Stimulated activated effector memory CD8-positive, alpha-beta T cell treated with anti-CD3 and anti-CD28 coated beads, Interleukin-12 subunit alpha, Interleukin-12 subunit beta, amount 100 ng/mL, for 72 hours (primary cell): ENCODE measurements around the gene CPSF3.
"Not testable (repeated sequence)": the region's sequence is repeated elsewhere in the genome, so short reads cannot be mapped to it uniquely, and the experiment has no call there.

Experiments
- ATAC-seq: fragments of 150-1000 bp; cut with Tn5 transposase; 2 replicates; pipeline ENCODE4 v1.10.0; 2021
- DNase-seq, 2 donors: peaks; one replicate each; pipeline ENCODE4 v3.0.0; 2021 to 2022; ENCODE audit warnings: low spot score in 2 of 2
- H3K27ac Mint-ChIP-seq: one replicate; pipeline ENCODE4 v1.8.0; 2022; ENCODE audit warnings: mild to moderate bottlenecking, mixed read lengths
- H3K36me3 Mint-ChIP-seq: one replicate; pipeline ENCODE4 v1.8.0; 2022; ENCODE audit warnings: mild to moderate bottlenecking, mixed read lengths
- H3K4me1 Mint-ChIP-seq: one replicate; pipeline ENCODE4 v1.8.0; 2022; ENCODE audit warnings: mixed read lengths
- H3K4me3 Mint-ChIP-seq: one replicate; pipeline ENCODE4 v1.8.0; 2022; ENCODE audit warnings: mild to moderate bottlenecking, mixed read lengths
- H3K9me3 Mint-ChIP-seq: one replicate; pipeline ENCODE4 v1.8.0; 2022; ENCODE audit warnings: mixed read lengths

The CPSF3 gene

GRCh38 chr2:9490789-9491188 is 67.3 kb downstream of the CPSF3 start:
- H3K4me3 Mint-ChIP-seq = no peak overlapping the region
- H3K27ac Mint-ChIP-seq = peak overlapping the region; percentile 34
- no peak for DNase-seq
- peaks cover 100% of the 10 kb centered on the region for H3K36me3 Mint-ChIP-seq
- H3K9me3 Mint-ChIP-seq = no peaks in the 10 kb centered on the region
- peaks cover 36% of the 10 kb centered on the region for H3K4me1 Mint-ChIP-seq
- no peak for ATAC-seq

DNA sequence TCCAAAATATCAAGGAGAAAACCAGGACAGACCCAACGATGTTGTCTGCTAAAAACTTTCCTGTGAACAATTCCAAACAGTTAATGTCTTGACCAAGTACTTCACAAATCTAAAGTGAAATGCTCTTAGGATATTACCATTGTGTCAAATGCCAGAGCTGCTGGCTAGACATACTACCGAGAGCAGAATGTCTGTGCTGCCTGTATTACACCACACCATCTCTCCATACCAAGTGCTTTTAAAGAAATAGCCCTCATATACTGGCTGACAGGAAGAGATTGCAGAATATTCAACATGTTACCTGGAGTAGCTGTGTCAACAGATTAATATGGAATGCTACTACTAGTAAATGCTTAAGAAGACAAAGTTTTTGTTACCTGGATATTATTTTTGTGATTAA is 69.5 kb downstream of the CPSF3 start:
- Mint-ChIP-seq H3K27ac (peak overlapping the region; percentile 89), H3K4me1 (peaks cover 46% of the 10 kb centered on the region), H3K4me3 (no peak overlapping the region), H3K9me3 (no peaks in the 10 kb centered on the region), H3K36me3 (peaks cover 100% of the 10 kb centered on the region)
- ATAC-seq (no peak), DNase-seq (no peak)

GRCh38 chr2:9493478-9493877 is 70.0 kb downstream of the CPSF3 start:
- no peak for DNase-seq
- Mint-ChIP-seq H3K27ac (peak overlapping the region; percentile 89), H3K4me1 (peaks cover 41% of the 10 kb centered on the region), H3K9me3 (no peaks in the 10 kb centered on the region), H3K4me3 (peak overlapping the region; percentile 14), H3K36me3 (peaks cover 100% of the 10 kb centered on the region)
- ATAC-seq = peak; percentile 78

DNA sequence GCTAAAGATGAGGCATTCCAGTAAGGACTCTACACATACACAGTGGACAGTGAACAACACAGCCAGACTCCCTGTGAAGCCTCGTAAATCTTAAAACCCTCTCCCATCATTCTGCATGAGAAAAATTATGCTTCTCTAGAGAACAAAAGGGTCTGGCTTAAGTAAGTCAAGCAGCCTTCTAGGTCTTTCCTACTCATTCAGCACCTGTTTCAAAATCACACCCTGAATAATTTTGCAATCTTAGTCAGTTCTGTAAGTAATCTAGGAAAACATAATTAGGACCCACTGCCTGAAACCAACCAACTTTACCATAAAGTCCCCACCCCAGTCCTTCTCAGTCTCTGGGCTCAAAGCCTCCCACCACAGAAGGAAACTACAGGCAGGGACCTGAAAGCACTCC is 70.6 kb downstream of the CPSF3 start:
- Mint-ChIP-seq H3K36me3 (peaks cover 100% of the 10 kb centered on the region), H3K27ac (peak overlapping the region; percentile 89), H3K4me3 (peak overlapping the region; percentile 14), H3K9me3 (no peaks in the 10 kb centered on the region), H3K4me1 (peaks cover 36% of the 10 kb centered on the region)
- DNase-seq (no peak), ATAC-seq (peak; percentile 69)

DNA sequence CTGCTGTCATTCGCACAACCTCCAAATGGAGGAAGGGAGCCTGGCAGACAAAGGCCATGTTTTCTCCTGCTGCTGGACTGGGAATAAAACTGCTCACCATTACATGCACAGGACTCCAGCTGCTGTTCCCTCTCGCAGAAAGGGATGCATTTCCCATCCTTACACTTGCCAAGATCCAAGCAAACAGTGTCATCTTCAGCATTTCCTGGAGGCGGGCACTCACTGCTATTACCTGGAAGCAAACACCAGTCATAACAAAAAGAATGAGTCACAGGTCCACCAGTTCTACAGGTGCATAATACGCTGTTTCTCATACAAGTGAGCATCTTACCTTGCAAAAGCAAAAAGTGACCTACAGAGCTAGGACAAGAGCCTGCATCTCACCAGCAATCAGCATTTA is 73.6 kb downstream of the CPSF3 start:
- H3K9me3 Mint-ChIP-seq = no peaks in the 10 kb centered on the region
- DNase-seq (no peak), ATAC-seq (peak; percentile 47)
- H3K4me1 Mint-ChIP-seq = peaks cover 42% of the 10 kb centered on the region
- H3K27ac Mint-ChIP-seq = peak overlapping the region; percentile 40
- peaks cover 100% of the 10 kb centered on the region for H3K36me3 Mint-ChIP-seq
- H3K4me3 Mint-ChIP-seq = no peak overlapping the region

- H3K27ac Mint-ChIP-seq = peak overlapping the region; percentile 48
- no peaks in the 10 kb centered on the region for H3K9me3 Mint-ChIP-seq
- no peak for ATAC-seq
- peaks cover 100% of the 10 kb centered on the region for H3K36me3 Mint-ChIP-seq
- H3K4me3 Mint-ChIP-seq = no peak overlapping the region
- no peak for DNase-seq
- peaks cover 41% of the 10 kb centered on the region for H3K4me1 Mint-ChIP-seq
These were observed 74.8 kb downstream of the CPSF3 start for GRCh38 chr2:9498210-9498609.

- DNase-seq (no peak), ATAC-seq (no peak)
- Mint-ChIP-seq H3K36me3 (peaks cover 100% of the 10 kb centered on the region), H3K4me1 (no peaks in the 10 kb centered on the region), H3K9me3 (no peaks in the 10 kb centered on the region), H3K4me3 (no peak overlapping the region), H3K27ac (no peak overlapping the region)
These were observed 85.5 kb downstream of the CPSF3 start for GRCh38 chr2:9508931-9509330.

DNA sequence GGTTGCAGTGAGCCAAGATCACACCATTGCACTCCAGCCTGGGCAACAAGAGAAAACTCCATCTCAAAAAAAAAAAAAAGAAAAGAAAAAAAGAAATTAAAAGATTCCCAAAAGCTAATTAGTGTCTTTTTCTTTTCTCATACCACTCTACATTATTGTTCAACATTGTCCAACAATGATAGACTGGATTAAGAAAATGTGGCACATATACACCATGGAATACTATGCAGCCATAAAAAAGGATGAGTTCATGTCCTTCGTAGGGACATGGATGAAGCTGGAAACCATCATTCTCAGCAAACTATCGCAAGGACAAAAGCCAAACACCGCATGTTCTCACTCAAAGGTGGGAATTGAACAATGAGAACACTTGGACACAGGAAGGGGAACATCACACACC is 90.5 kb downstream of the CPSF3 start:
- H3K4me3 Mint-ChIP-seq, ATAC-seq, DNase-seq, H3K27ac Mint-ChIP-seq, H3K4me1 Mint-ChIP-seq, H3K9me3 Mint-ChIP-seq: not testable (repeated sequence)
- peaks cover 100% of the 10 kb centered on the region for H3K36me3 Mint-ChIP-seq

- H3K36me3 Mint-ChIP-seq = peaks cover 100% of the 10 kb centered on the region
These were observed 93.8 kb downstream of the CPSF3 start for GRCh38 chr2:9517118-9517782.

DNA sequence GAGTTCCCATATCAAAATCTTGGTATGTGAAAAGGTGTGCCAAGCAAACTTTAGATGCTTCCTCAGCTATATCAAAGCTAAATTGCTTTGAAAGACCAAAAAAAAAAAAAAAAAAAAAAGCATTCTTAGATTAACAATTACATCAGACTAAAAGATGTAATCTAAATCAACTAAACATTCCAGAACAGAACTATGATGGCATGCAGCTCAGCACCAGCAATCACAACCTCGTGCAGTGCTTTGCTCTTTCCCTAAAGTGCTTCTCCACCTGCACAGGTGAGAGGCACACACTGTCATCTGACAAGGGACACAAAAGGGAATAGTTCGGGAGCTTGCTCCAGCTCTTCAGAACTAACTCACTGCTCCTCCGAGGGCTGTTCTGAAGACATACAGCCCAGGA is 94.7 kb downstream of the CPSF3 start:
- Mint-ChIP-seq H3K4me3 (no peak overlapping the region), H3K36me3 (peaks cover 100% of the 10 kb centered on the region), H3K9me3 (no peaks in the 10 kb centered on the region), H3K27ac (no peak overlapping the region), H3K4me1 (no peaks in the 10 kb centered on the region)
- DNase-seq = no peak
- no peak for ATAC-seq

More at GRCh38 chr2:9517118-9517782, 93.8 kb downstream of the CPSF3 start:
- ATAC-seq (no peak), DNase-seq (no peak)
- Mint-ChIP-seq H3K9me3 (no peaks in the 10 kb centered on the region), H3K27ac (peak overlapping the region; percentile 61), H3K4me1 (no peaks in the 10 kb centered on the region), H3K4me3 (no peak overlapping the region)

DNA sequence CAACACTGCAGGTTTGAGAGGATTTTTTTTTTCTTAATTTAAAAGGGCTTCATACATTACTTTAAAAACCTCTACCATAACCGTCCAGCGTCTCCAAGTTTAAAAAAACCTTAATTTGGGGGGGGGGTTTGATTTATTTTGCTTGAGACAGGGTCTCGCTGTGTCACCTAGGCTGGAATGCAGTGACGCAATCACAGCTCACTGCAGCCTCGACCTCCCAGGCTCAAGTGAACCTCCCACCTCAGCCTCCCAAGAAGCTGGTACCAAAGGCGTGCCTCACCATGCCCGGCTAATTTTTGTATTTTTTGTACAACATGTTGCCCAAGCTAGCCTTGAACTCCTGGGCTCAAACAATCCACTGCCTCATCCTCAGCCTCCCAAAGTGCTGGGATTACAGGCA is 95.3 kb downstream of the CPSF3 start:
- H3K9me3 Mint-ChIP-seq = no peaks in the 10 kb centered on the region
- H3K27ac Mint-ChIP-seq = no peak overlapping the region
- ATAC-seq (no peak), DNase-seq (no peak)
- H3K36me3 Mint-ChIP-seq = peaks cover 100% of the 10 kb centered on the region
- no peak overlapping the region for H3K4me3 Mint-ChIP-seq
- H3K4me1 Mint-ChIP-seq = no peaks in the 10 kb centered on the region

DNA sequence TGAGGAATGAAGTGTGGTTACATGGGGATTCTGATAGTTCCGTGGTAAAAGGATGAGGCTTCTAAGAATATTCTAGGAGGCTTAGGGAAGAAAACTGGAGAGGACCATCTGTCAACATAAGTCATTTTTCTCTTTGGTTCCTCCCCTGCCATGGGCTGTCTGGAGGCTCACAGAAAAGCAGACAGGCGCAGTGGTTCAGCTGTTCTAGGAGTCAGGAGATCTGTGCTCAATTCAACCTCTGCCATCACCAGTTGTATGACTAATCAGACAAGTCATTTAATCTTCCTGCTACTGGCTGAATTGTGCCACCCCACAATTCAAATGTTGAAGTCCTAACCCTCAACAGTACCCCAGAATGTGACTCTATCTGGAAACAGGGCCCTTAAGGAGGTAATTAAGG is 95.8 kb downstream of the CPSF3 start:
- Mint-ChIP-seq H3K9me3 (no peaks in the 10 kb centered on the region), H3K36me3 (peaks cover 100% of the 10 kb centered on the region), H3K4me3 (no peak overlapping the region), H3K27ac (peak overlapping the region; percentile 32), H3K4me1 (no peaks in the 10 kb centered on the region)
- DNase-seq = no peak
- peak; percentile 53 for ATAC-seq
